Raji (cell line): Measurements from ENCODE around the gene ORMDL3.

ENCODE experiments used
- POLR2A ChIP-seq: IDR thresholded peaks from 2 replicates; pipeline ENCODE4 v1.6.1; 2011; ENCODE audit warnings: low read depth, low read length, control low read depth; ENCODE audit not compliant: insufficient read depth

The ORMDL3 gene

DNA sequence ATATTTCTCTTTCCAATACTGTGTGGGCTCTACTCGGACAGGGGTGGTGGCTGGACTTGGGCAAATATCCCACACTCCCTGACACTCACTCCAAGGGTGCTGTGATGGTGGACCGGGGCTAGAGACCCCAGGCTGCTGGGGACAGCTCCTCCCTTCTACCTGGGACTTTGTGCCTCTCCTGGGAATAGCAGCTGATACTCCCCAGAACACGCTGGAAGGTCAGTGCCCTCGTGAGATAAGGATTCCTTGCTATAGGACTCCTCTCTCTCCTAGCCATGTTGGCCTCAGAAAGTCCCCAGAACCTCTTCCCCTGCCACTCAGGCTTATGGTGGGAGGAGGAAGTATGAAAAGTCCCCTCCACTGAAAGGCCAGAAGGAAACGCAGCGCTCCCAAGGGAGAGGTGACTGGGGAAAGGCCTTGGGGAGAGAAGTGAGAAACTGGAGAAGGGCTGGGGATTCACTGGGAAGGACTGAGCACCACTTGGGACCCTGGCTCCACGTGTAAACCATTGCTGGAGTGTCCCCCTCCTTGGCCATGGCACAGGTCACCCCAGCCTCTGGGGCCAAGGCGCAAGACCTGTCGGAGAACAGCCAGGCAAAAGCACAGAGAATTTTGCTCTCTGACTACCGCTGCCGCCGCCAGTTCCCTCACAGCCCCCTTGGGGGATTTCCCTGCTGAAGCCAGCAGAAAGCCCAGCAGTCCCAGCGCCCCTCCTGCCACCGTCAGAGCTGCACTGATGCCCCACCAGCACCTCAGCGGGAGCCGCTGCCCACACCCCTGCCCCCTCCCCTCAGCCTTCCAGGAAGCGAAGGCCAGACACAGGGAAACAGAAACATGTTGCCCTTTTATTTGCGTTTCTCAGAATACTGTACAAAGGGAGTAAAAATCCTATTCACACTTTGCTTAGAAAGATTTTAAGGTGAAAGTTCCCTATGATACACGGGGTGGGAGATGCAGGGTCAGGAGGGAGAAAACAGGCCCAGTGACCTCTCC lies 6.9 kb downstream of the ORMDL3 start:
- TF ChIP-seq POLR2A, result no peak

DNA sequence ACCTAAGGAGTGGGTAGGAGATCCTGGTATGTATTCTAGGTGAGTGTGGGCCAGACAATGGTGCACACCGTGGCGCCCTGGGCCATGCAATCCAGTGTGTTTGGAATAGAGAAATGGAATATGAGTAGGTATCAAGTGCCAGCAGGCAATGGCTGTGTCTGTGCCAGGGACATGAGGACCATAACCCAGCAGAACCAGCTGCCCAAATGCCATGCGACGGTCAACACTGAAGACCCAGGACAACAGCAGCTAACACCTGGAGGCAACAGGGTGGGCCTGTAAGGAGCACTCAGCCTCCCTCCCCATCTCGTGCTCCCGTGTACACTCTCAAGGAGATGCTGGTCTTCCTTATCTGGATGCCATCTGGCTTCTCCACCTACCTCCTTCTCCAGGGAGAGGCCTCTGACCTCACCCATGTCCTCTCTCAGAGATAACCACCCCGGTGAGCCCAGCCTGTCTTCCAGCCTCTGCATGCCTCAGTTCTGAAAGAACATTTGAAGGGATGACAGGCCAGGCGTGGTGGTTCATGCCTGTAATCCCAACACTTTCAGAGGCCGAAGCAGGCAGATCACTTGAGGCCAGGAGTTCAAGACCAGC lies 8.2 kb downstream of the ORMDL3 start:
- TF ChIP-seq POLR2A, result no peak

DNA sequence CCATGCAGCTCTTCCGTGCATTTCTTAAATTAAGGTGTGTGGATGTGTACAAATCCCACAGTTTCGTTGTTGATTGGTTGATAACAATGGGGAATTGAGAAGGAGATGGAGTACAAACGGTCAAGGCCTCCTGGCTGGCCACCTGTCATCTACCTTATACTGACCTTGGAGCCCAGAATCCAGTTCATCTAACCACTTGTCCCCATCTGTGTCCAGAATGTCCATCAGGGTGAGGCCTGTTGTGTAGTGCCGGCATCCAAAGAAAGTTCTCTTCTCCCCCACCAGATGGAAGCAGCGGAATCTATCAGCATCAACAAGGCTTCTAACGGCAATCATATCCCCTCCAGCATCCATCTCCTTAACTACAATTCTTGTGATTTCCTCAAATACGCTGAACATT lies 10.5 kb downstream of the ORMDL3 start:
- no peak for TF ChIP-seq POLR2A

DNA sequence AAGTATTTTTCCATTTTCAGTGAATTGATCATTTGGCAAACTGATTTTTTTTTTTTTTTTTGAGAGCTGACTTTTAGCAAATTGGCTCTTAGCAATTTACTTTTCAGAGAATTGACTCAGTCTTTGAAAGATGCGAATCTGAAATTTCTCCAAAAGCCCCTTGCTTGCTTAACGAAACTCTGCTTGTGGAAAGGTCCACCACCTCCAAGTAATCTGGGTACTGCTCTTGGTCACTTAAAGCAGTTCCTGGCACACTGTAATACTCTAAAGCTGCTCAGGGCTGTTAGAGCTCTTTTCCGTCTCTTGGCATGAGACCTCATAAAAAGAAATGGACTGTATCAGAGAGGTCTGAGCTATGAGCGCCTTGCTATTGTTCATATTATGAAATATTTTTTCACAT lies 11.8 kb downstream of the ORMDL3 start:
- TF ChIP-seq POLR2A, result no peak

DNA sequence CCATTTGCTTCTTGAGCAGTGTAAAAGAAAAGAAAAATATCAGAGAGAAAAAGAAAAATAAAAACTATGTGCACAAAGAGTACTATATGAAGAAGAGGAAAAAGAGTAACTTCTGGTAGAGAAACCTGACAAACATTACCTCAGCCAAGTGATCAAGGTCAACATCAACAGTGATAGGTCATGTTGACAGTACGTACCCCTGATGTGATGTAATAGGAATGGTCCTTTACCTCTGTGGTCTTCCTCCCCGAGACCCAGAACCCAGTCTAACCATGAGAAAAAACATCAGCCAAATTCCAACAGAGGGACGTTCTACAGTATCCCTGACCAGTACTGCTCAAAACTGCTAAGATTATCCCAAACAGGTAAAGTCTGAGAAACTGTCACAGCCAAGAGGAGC lies 13.4 kb downstream of the ORMDL3 start:
- no peak for TF ChIP-seq POLR2A

DNA sequence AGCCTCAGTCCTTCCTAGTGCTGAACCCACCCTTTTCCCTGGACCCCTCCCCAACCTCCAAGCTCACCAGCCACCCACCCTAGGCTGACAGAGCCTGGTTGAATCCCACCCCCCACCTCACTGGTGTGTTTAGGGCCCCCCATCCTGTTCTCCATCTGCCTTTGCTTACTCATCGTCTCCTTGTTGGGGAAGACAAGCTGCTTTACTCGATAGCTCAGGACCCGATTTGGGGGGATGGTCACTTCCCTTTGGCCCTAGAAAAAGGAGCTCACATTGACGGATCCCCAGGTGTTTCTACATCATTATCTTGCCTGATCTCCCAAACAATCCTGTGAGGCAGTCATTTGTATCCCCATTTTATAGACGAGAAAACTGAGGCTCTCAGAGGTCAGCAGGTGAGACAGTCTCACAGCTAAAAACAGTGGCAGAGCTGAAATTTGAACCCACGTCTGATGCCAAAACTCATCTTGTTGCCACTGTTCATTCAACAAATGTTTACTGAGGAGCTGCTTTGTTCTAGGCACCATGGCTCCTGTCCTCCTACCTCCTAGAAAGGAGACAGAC lies 18.5 kb downstream of the ORMDL3 start:
- TF ChIP-seq POLR2A, result no peak

DNA sequence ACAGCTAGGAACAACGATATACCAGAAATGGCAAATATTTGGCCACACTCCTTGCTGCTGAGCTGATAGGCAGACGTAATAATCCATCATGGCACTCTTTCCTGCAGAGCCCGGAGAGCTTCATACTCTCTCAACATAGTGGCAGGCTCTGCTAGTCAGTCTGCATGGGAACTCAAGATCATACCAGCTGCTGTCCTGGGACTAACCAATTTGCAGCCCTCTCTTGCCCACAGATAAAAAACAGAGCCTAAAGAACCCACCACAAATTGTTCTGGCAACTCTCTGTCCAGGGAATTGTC lies 22.5 kb downstream of the ORMDL3 start:
- TF ChIP-seq POLR2A, result no peak

DNA sequence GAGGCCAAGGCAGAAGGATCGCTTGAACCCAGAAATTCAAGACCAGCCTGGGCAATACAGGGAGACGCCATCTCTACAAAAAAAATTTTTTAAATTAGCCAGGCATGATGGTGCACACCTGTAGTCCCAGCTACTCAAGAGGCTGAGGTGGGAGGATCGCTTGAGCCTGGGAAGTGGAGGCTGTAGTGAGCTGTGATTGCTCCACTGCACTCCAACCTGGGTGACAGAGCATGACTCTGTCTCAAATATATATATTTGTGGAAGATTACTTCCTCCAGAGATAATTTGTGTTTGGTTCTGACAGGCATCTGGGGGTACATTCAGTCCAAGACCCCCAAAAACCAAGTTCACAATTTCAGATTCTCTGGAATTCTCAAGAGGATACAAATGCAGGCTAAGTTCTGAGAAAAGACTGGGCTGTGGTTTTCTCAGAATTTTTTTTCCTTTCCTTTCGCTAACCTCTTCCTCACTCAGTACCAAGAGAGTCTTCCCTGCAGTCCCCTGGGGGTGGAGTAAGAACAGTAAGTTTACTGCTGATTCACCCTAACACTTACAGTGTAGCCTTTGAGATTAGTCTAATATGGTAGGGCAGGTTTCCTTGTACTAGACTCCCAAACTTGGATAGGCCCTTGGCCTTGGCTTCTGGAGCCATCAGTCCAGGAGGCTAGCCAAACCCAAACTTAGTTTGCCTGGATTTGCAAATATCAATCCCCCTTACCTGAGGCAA lies 24.1 kb downstream of the ORMDL3 start:
- TF ChIP-seq POLR2A, result no peak

DNA sequence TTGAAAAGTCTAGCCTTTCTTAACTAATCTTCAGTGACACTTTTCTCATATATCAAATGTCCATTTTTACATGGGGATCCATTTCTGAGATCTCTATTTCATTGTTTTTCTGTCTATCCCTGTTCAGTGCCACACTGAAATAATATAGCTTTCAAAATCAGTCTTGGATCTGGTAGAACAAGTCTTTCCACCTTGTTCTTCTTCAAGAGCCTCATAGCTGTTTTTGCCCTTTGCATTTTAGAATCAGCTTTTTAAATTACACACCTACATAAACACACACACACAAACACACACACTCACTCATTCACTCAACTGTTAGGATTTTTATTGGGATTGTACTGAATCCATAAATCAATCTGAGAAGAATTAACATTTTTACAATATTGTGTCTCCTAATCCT lies 28.2 kb downstream of the ORMDL3 start:
- TF ChIP-seq POLR2A, result no peak

DNA sequence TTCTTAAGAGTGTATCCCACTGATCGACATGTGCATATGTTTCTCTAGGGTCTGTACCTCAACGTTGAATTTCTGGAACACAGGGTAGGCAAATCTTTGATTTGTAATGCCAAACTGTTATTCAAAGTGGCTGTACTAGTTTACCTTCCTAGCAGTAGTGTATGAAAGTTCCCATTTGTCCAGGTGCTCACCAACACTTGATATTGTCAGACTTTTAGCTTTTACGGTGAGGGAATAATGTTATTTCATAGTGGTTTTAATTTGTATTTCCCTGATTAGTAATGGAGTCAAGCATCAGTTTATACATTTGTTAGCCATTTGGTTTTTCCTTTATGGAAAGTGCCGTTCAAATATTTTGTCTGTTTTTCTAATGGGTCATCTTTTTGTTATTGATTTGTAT lies 29.3 kb downstream of the ORMDL3 start:
- TF ChIP-seq POLR2A, result no peak

DNA sequence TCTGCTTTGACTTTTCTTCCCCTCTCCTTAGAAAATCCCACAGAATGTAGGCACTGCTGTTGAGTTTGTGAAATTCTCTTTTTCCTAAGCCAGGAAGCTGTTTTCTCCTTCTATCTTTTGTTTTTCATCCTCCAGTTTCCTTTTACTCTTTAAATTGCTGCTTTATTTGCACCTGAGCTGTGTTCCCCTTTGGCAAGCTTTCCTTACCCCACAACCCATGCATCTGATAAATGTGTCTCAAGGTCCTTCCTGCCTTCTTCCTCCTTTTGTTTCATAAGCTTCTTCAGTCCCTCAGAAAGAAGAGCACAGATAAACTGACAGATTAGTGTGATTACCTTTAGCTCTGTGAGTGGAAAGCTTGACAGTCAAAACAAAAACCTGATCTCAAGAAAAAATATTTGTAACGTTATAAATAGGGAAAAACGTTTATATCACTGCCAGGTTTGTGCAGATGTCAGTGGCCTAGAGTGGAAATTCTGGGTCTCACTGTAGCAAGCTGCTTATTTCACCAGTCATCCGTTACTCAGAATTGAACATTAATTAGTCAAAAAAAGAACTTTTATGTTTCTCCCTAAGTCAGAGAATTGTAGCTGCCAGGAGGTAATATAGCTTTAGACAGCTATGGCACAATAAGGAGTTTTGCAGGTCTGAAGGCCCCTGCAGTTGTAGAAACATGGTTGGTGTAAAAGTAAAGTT lies 32.6 kb downstream of the ORMDL3 start:
- TF ChIP-seq POLR2A, result no peak

DNA sequence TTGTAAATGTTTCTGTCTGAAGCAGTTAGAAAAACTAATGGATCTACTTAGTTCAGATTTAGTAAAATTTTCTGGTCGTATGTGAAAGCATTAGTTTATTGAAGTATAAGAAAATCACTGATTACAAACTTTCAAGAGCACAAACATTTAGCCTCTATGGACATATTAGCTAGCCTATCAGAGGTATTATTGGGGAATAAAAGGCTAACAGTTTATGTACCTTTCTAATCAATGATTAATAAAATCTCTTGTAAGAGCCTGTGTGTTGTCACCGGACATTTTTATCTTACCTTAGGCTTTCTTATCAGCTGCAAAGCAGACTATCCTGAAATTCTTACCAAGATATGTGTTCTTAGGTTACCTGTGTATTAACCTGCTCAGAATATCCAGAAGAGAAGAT lies 38.2 kb downstream of the ORMDL3 start:
- no peak for TF ChIP-seq POLR2A

DNA sequence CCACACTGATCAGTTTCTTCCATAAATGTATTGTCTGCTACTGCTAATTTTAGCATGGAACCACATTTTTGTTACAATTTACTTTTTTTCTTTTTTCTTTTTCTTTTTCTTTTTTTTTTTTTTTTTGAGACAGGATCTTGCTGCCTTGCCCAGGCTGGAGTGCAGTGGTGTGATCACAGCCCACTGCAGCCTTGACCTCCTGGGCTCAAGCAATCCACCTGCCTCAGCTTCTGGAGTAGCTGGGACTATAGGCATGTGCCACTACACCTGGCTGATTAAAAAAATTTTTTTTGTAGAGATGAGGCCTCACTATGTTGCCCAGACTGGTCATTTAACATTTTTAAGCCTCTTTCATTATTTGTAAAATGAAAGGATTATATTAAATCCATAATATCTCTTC lies 40.3 kb downstream of the ORMDL3 start:
- TF ChIP-seq POLR2A, result no peak

DNA sequence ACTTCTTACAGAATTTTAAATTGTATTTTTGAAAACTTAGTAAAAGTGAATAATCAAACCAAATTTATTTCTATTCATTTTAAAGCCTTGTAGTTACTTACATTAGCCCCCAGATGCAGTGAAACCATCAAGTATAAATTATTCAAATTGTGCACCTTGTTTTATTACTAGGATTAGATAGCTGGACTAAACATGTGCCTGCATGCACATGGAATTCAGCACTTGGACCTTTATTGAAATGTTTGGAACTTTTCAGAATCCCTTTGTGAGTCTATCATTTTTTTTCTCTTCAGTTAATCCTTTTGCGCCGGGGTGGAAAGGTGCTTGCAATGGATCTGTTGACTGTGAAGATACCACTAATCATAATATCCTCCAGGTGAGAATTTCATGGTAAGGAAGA lies 54.6 kb downstream of the ORMDL3 start:
- TF ChIP-seq POLR2A, result no peak

DNA sequence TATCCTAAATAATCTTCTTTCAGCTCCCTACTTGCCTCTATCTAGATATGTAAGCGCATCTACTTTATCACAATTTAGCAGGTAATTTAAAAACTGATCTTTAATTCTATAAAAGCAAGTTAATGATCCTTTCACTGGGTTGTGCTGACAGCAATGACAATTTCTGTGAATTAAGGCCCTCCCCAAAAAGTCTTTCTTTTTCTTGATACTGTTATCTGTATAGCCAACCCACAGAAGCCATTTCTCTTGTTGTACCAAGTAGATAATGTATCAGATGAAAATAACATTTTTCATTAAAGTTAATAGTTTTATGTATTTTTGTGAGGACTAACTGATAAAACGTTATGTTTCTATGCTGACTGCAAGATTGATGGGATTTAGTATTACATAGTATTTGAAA lies 55.6 kb downstream of the ORMDL3 start:
- TF ChIP-seq POLR2A, result no peak
